Astrocyte of the spinal cord (primary cell): ENCODE data around the gene THOC2.
A peak's percentile ranks its signal among the peaks of the same experiment; 100 is the strongest.
"Not testable (repeated sequence)": the region's sequence is repeated elsewhere in the genome, so short reads cannot be mapped to it uniquely, and the experiment has no call there.

Source experiments
- DNase-seq: peaks from one replicate; pipeline ENCODE4 v3.0.0; 2011; ENCODE audit warnings: low read depth, low spot score
- H3K4me3 ChIP-seq: 2 replicates; pipeline ENCODE4 v1.5.1; 2011; ENCODE audit warnings: low read depth, mild to moderate bottlenecking, low read length, moderate library complexity
- CTCF ChIP-seq: IDR thresholded peaks from 2 replicates; pipeline ENCODE4 v1.5.1; 2012; ENCODE audit warnings: low read depth, mild to moderate bottlenecking, low read length, inconsistent platforms
- in situ Hi-C: cut with HindIII; loops from 2 replicates; pipeline ENCODE4 v1.10.0; 2017; ENCODE audit warnings: low sequenced_read_pairs

Gene THOC2

GRCh38 chrX:123736333-123736921, 3.6 kb upstream of the THOC2 start:
- in situ Hi-C loops = no loop called here
- H3K4me3 ChIP-seq = no peak overlapping the region
- peak; percentile 19 for DNase-seq
- TF ChIP-seq CTCF = no peak

GRCh38 chrX:123735137-123735536, 2.3 kb upstream of the THOC2 start:
- DNase-seq, in situ Hi-C loops: not testable (repeated sequence)

GRCh38 chrX:123734079-123734478, 1.2 kb upstream of the THOC2 start:
- H3K4me3 ChIP-seq, in situ Hi-C loops, DNase-seq: not testable (repeated sequence)

More at GRCh38 chrX:123735137-123735536, 2.3 kb upstream of the THOC2 start:
- not testable (repeated sequence) for H3K4me3 ChIP-seq

GRCh38 chrX:123731987-123732669, 724 bp downstream of the THOC2 start:
- H3K4me3 ChIP-seq = peak overlapping the region; percentile 86
- peak; percentile 24 for DNase-seq
- TF ChIP-seq CTCF = no peak
- in situ Hi-C loops = no loop called here

GRCh38 chrX:123731258-123731986, 1.4 kb downstream of the THOC2 start:
- in situ Hi-C loops = no loop called here
- no peak for TF ChIP-seq CTCF
- DNase-seq = peak; percentile 25
- H3K4me3 ChIP-seq = peak overlapping the region; percentile 86

- in situ Hi-C loops = no loop called here
- TF ChIP-seq CTCF = no peak
- DNase-seq = no peak
- H3K4me3 ChIP-seq = no peak overlapping the region
Measured at GRCh38 chrX:123728554-123728953, 4.3 kb downstream of the THOC2 start.

GRCh38 chrX:123728016-123728415, 4.8 kb downstream of the THOC2 start:
- no peak for DNase-seq
- no peak for TF ChIP-seq CTCF
- in situ Hi-C loops = no loop called here
- H3K4me3 ChIP-seq = no peak overlapping the region

GRCh38 chrX:123722193-123722592, 10.7 kb downstream of the THOC2 start:
- DNase-seq, H3K4me3 ChIP-seq, in situ Hi-C loops: not testable (repeated sequence)
